ENCODE data around the gene COMT.

GRCh38 chr22:19981171-19981960 lies 39.8 kb downstream of the COMT start:
- TF ChIP-seq CTCF (conservative IDR thresholded peaks at IDR 0.05; ENCODE audit: low read length) (no peak), EZH2phosphoT487 (IDR thresholded peaks at IDR 0.05; ENCODE audit: borderline replicate concordance, low read depth, low read length) (no peak)
